ENCODE measurements around the gene CHRNA4.

CHRNA4 gene

GRCh38 chr20:63397946-63398450 lies 36.8 kb upstream of the CHRNA4 start:
- no peak overlapping the region for H2BK5ac ChIP-seq (ENCODE audit: low read depth, low read length, poor library complexity)
- H3K79me1 ChIP-seq (ENCODE audit: low read length): no peaks in the 10 kb centered on the region
- H3K9me3 ChIP-seq (ENCODE audit: insufficient read depth, low read depth, low read length): no peaks in the 10 kb centered on the region
- H3K18ac ChIP-seq (ENCODE audit: low read length): no peak overlapping the region
- H3K9ac ChIP-seq (ENCODE audit: low read length): no peak overlapping the region
- H4K91ac ChIP-seq (ENCODE audit: low read depth, low read length): no peak overlapping the region
- H3K79me2 ChIP-seq (ENCODE audit: control insufficient read depth, insufficient read depth, low read length, poor library complexity): no peaks in the 10 kb centered on the region
- H3K27me3 ChIP-seq (ENCODE audit: insufficient read depth, low read length): no peaks in the 10 kb centered on the region
- no CpG with 5 or more reads among the region's 25 CpGs for WGBS (ENCODE audit: extremely low coverage, insufficient coverage, insufficient read length)
- no peak overlapping the region for H2AK5ac ChIP-seq (ENCODE audit: low read length)
- no peaks in the 10 kb centered on the region for H3K36me3 ChIP-seq (ENCODE audit: control insufficient read depth in 1 of 2, insufficient read depth in 2 of 2, low read length in 2 of 2)
- no peak for DNase-seq
- no peak overlapping the region for H3K14ac ChIP-seq (ENCODE audit: low read length)
- H3K23ac ChIP-seq (ENCODE audit: low read length): no peak overlapping the region
- H2BK12ac ChIP-seq (ENCODE audit: low read length): no peak overlapping the region
- H3K4me3 ChIP-seq (ENCODE audit: low read depth, low read length): no peak overlapping the region
- no peak overlapping the region for H3K27ac ChIP-seq (ENCODE audit: low read depth, low read length)
- H2AFZ ChIP-seq (ENCODE audit: insufficient read depth, low read length, poor library complexity): no peak overlapping the region
- no peak overlapping the region for H3K4me2 ChIP-seq (ENCODE audit: low read length)
- no peak overlapping the region for H2BK120ac ChIP-seq (ENCODE audit: insufficient read depth, low read length, poor library complexity)
- no peaks in the 10 kb centered on the region for H3K4me1 ChIP-seq (ENCODE audit: control insufficient read depth in 1 of 2, insufficient read depth in 2 of 2, low read length in 2 of 2)
- H3K4ac ChIP-seq (ENCODE audit: low read depth, low read length): no peak overlapping the region
- H4K12ac ChIP-seq (ENCODE audit: low read depth, low read length): no peak overlapping the region
- no peak overlapping the region for H4K8ac ChIP-seq (ENCODE audit: low read depth, low read length)

- Histone ChIP-seq H3K4ac (ENCODE audit: low read depth, low read length) (no peak overlapping the region), H3K27me3 (ENCODE audit: insufficient read depth, low read length) (no peaks in the 10 kb centered on the region), H2BK12ac (ENCODE audit: low read length) (no peak overlapping the region), H3K9ac (ENCODE audit: low read length) (no peak overlapping the region), H2BK120ac (ENCODE audit: insufficient read depth, low read length, poor library complexity) (no peak overlapping the region), H3K36me3 (ENCODE audit: control insufficient read depth in 1 of 2, insufficient read depth in 2 of 2, low read length in 2 of 2) (no peaks in the 10 kb centered on the region), H2AFZ (ENCODE audit: insufficient read depth, low read length, poor library complexity) (no peak overlapping the region), H4K8ac (ENCODE audit: low read depth, low read length) (no peak overlapping the region), H3K18ac (ENCODE audit: low read length) (no peak overlapping the region), H3K23ac (ENCODE audit: low read length) (no peak overlapping the region), H4K91ac (ENCODE audit: low read depth, low read length) (no peak overlapping the region), H3K79me2 (ENCODE audit: control insufficient read depth, insufficient read depth, low read length, poor library complexity) (no peaks in the 10 kb centered on the region), H3K79me1 (ENCODE audit: low read length) (no peaks in the 10 kb centered on the region), H2AK5ac (ENCODE audit: low read length) (no peak overlapping the region), H3K27ac (ENCODE audit: low read depth, low read length) (no peak overlapping the region), H3K14ac (ENCODE audit: low read length) (no peak overlapping the region), H3K4me3 (ENCODE audit: low read depth, low read length) (no peak overlapping the region), H2BK5ac (ENCODE audit: low read depth, low read length, poor library complexity) (no peak overlapping the region), H3K4me1 (ENCODE audit: control insufficient read depth in 1 of 2, insufficient read depth in 2 of 2, low read length in 2 of 2) (no peaks in the 10 kb centered on the region), H3K4me2 (ENCODE audit: low read length) (no peak overlapping the region), H4K12ac (ENCODE audit: low read depth, low read length) (no peak overlapping the region), H3K9me3 (ENCODE audit: insufficient read depth, low read depth, low read length) (peaks cover under 1% of the 10 kb centered on the region)
- WGBS (ENCODE audit: extremely low coverage, insufficient coverage, insufficient read length): no CpG with 5 or more reads among the region's 30 CpGs
- DNase-seq: no peak
These were observed 36.1 kb upstream of the CHRNA4 start for GRCh38 chr20:63397155-63397843.

- Histone ChIP-seq H4K12ac (ENCODE audit: low read depth, low read length) (no peak overlapping the region), H3K9ac (ENCODE audit: low read length) (no peak overlapping the region), H3K27ac (ENCODE audit: low read depth, low read length) (no peak overlapping the region), H3K79me1 (ENCODE audit: low read length) (no peaks in the 10 kb centered on the region), H3K4me3 (ENCODE audit: low read depth, low read length) (no peak overlapping the region), H2AK5ac (ENCODE audit: low read length) (no peak overlapping the region), H3K79me2 (ENCODE audit: control insufficient read depth, insufficient read depth, low read length, poor library complexity) (no peaks in the 10 kb centered on the region), H3K14ac (ENCODE audit: low read length) (no peak overlapping the region), H3K9me3 (ENCODE audit: insufficient read depth, low read depth, low read length) (peaks cover 10% of the 10 kb centered on the region), H4K8ac (ENCODE audit: low read depth, low read length) (no peak overlapping the region), H3K4me1 (ENCODE audit: control insufficient read depth in 1 of 2, insufficient read depth in 2 of 2, low read length in 2 of 2) (no peaks in the 10 kb centered on the region), H2AFZ (ENCODE audit: insufficient read depth, low read length, poor library complexity) (no peak overlapping the region), H3K27me3 (ENCODE audit: insufficient read depth, low read length) (no peaks in the 10 kb centered on the region), H3K23ac (ENCODE audit: low read length) (no peak overlapping the region), H2BK12ac (ENCODE audit: low read length) (no peak overlapping the region), H3K4ac (ENCODE audit: low read depth, low read length) (no peak overlapping the region), H4K91ac (ENCODE audit: low read depth, low read length) (no peak overlapping the region), H3K4me2 (ENCODE audit: low read length) (no peak overlapping the region), H2BK120ac (ENCODE audit: insufficient read depth, low read length, poor library complexity) (no peak overlapping the region), H3K36me3 (ENCODE audit: control insufficient read depth in 1 of 2, insufficient read depth in 2 of 2, low read length in 2 of 2) (no peaks in the 10 kb centered on the region), H2BK5ac (ENCODE audit: low read depth, low read length, poor library complexity) (no peak overlapping the region), H3K18ac (ENCODE audit: low read length) (no peak overlapping the region)
- no peak for DNase-seq
- WGBS (ENCODE audit: extremely low coverage, insufficient coverage, insufficient read length): no CpG with 5 or more reads among the region's 12 CpGs
These were observed 35.2 kb upstream of the CHRNA4 start for GRCh38 chr20:63396300-63396699.

GRCh38 chr20:63395723-63396122 lies 34.6 kb upstream of the CHRNA4 start:
- no peaks in the 10 kb centered on the region for H3K4me1 ChIP-seq (ENCODE audit: control insufficient read depth in 1 of 2, insufficient read depth in 2 of 2, low read length in 2 of 2)
- no peak overlapping the region for H3K4me2 ChIP-seq (ENCODE audit: low read length)
- no peak overlapping the region for H2BK12ac ChIP-seq (ENCODE audit: low read length)
- peaks cover 11% of the 10 kb centered on the region for H3K9me3 ChIP-seq (ENCODE audit: insufficient read depth, low read depth, low read length)
- H3K79me2 ChIP-seq (ENCODE audit: control insufficient read depth, insufficient read depth, low read length, poor library complexity): no peaks in the 10 kb centered on the region
- DNase-seq: no peak
- no peak overlapping the region for H4K12ac ChIP-seq (ENCODE audit: low read depth, low read length)
- H3K79me1 ChIP-seq (ENCODE audit: low read length): no peaks in the 10 kb centered on the region
- no peaks in the 10 kb centered on the region for H3K36me3 ChIP-seq (ENCODE audit: control insufficient read depth in 1 of 2, insufficient read depth in 2 of 2, low read length in 2 of 2)
- H4K8ac ChIP-seq (ENCODE audit: low read depth, low read length): no peak overlapping the region
- no peak overlapping the region for H3K9ac ChIP-seq (ENCODE audit: low read length)
- no peak overlapping the region for H3K27ac ChIP-seq (ENCODE audit: low read depth, low read length)
- H3K23ac ChIP-seq (ENCODE audit: low read length): no peak overlapping the region
- H2BK120ac ChIP-seq (ENCODE audit: insufficient read depth, low read length, poor library complexity): no peak overlapping the region
- H3K18ac ChIP-seq (ENCODE audit: low read length): no peak overlapping the region
- no peak overlapping the region for H3K4me3 ChIP-seq (ENCODE audit: low read depth, low read length)
- H4K91ac ChIP-seq (ENCODE audit: low read depth, low read length): no peak overlapping the region
- no peak overlapping the region for H2AK5ac ChIP-seq (ENCODE audit: low read length)
- H3K14ac ChIP-seq (ENCODE audit: low read length): no peak overlapping the region
- no peak overlapping the region for H3K4ac ChIP-seq (ENCODE audit: low read depth, low read length)
- H3K27me3 ChIP-seq (ENCODE audit: insufficient read depth, low read length): no peaks in the 10 kb centered on the region
- H2AFZ ChIP-seq (ENCODE audit: insufficient read depth, low read length, poor library complexity): no peak overlapping the region
- H2BK5ac ChIP-seq (ENCODE audit: low read depth, low read length, poor library complexity): no peak overlapping the region
- WGBS (ENCODE audit: extremely low coverage, insufficient coverage, insufficient read length): no CpG with 5 or more reads among the region's 14 CpGs
